AG08395 (cell line): Measurements from ENCODE around the gene CEP112.
"Not testable (repeated sequence)": the region's sequence is repeated elsewhere in the genome, so short reads cannot be mapped to it uniquely, and the experiment has no call there.

Experiments used
- DNase-seq: peaks from one replicate; pipeline ENCODE4 v3.0.0; 2012; ENCODE audit warnings: mixed read lengths, low spot score

CEP112 gene

GRCh38 chr17:66210208-66210574, 18.3 kb upstream of the CEP112 start:
- no peak for DNase-seq

GRCh38 chr17:66207936-66208335, 16.0 kb upstream of the CEP112 start:
- DNase-seq = no peak

- DNase-seq = no peak
Measured at GRCh38 chr17:66203274-66204015, 11.5 kb upstream of the CEP112 start.

- DNase-seq = peak; percentile 58
Measured at GRCh38 chr17:66200685-66201092, 8.8 kb upstream of the CEP112 start.

GRCh38 chr17:66198242-66198641, 6.3 kb upstream of the CEP112 start:
- DNase-seq = no peak

- DNase-seq = peak; percentile 7
Measured at GRCh38 chr17:66192378-66192687, 400 bp upstream of the CEP112 start.

- peak; percentile 44 for DNase-seq
Measured at GRCh38 chr17:66190738-66191592, 968 bp downstream of the CEP112 start.

- DNase-seq = no peak
Measured at GRCh38 chr17:66187718-66188117, 4.2 kb downstream of the CEP112 start.

- no peak for DNase-seq
Measured at GRCh38 chr17:66185862-66186261, 6.1 kb downstream of the CEP112 start.

GRCh38 chr17:66184392-66184791, 7.5 kb downstream of the CEP112 start:
- DNase-seq = no peak

- no peak for DNase-seq
Measured at GRCh38 chr17:66183529-66183928, 8.4 kb downstream of the CEP112 start.

- no peak for DNase-seq
Measured at GRCh38 chr17:66178642-66179041, 13.3 kb downstream of the CEP112 start.

- no peak for DNase-seq
Measured at GRCh38 chr17:66177048-66177447, 14.9 kb downstream of the CEP112 start.

GRCh38 chr17:66175892-66176291, 16.0 kb downstream of the CEP112 start:
- DNase-seq = no peak

GRCh38 chr17:66172691-66173223, 19.2 kb downstream of the CEP112 start:
- DNase-seq = no peak

GRCh38 chr17:66172144-66172543, 19.8 kb downstream of the CEP112 start:
- no peak for DNase-seq

- no peak for DNase-seq
Measured at GRCh38 chr17:66171692-66172091, 20.2 kb downstream of the CEP112 start.

- DNase-seq = no peak
Measured at GRCh38 chr17:66171172-66171571, 20.8 kb downstream of the CEP112 start.

- no peak for DNase-seq
Measured at GRCh38 chr17:66169839-66170238, 22.1 kb downstream of the CEP112 start.

- DNase-seq = no peak
Measured at GRCh38 chr17:66167189-66167815, 24.6 kb downstream of the CEP112 start.

GRCh38 chr17:66165537-66166123, 26.3 kb downstream of the CEP112 start:
- peak; percentile 72 for DNase-seq

- not testable (repeated sequence) for DNase-seq
Measured at GRCh38 chr17:66155055-66155454, 36.9 kb downstream of the CEP112 start.
